Kidney (tissue), 14 donors: Measurements from ENCODE around the gene HARBI1. TPM values are rescaled to one million over a fixed set of nuclear protein-coding genes. Genes with fewer than 3 reads are reported as not detected.

Experiments used
- DNase-seq, 5 donors: peaks; one replicate each; pipeline ENCODE4 v3.0.0-alpha.2; 2013 to 2020
- FAIRE-seq: peaks from 2 replicates; lab custom pipeline; 2012; peaks lifted over from hg19 to GRCh38; lab: Jason Lieb, UNC
- H3K27ac ChIP-seq, 2 donors: one replicate each; pipeline ENCODE4 v1.7.0; 2013; ENCODE audit warnings: low read depth in 2 of 2, low read length in 2 of 2, inconsistent platforms in 1 of 2
- H3K27me3 ChIP-seq: one replicate; pipeline ENCODE4 v1.7.1; 2013; ENCODE audit warnings: low read length, inconsistent platforms; ENCODE audit not compliant: control insufficient read depth, insufficient read depth
- H3K36me3 ChIP-seq, 3 donors: one replicate each; pipeline versions ENCODE4 v1.7.0 to v1.7.1; 2013; ENCODE audit warnings: low read length in 3 of 3, control low read depth in 1 of 3, inconsistent platforms in 1 of 3; ENCODE audit not compliant: insufficient read depth in 3 of 3, control insufficient read depth in 2 of 3
- H3K4me1 ChIP-seq, 3 donors: one replicate each; pipeline versions ENCODE4 v1.7.0 to v1.7.1; 2013; ENCODE audit warnings: low read length in 3 of 3, inconsistent platforms in 1 of 3, low read depth in 1 of 3; ENCODE audit not compliant: control insufficient read depth in 2 of 3, insufficient read depth in 2 of 3
- H3K4me3 ChIP-seq, 3 donors: one replicate each; pipeline versions ENCODE4 v1.7.0 to v1.8.1; 2013; ENCODE audit warnings: low read length in 3 of 3, control low read depth in 1 of 3, inconsistent platforms in 1 of 3
- H3K9ac ChIP-seq, 3 donors: one replicate each; pipeline versions ENCODE4 v1.7.0 to v1.7.1; 2013; ENCODE audit warnings: low read length in 3 of 3, control low read depth in 1 of 3, inconsistent platforms in 1 of 3
- H3K9me3 ChIP-seq, 3 donors: one replicate each; pipeline versions ENCODE4 v1.7.0 to v1.7.1; 2013; ENCODE audit warnings: low read length in 3 of 3, control low read depth in 1 of 3, inconsistent platforms in 1 of 3; ENCODE audit not compliant: control insufficient read depth in 2 of 3, insufficient read depth in 1 of 3
- CTCF ChIP-seq: IDR thresholded peaks from 3 replicates; pipeline ENCODE4 v1.5.1; 2012; ENCODE audit warnings: mild to moderate bottlenecking, moderate library complexity, borderline replicate concordance; ENCODE audit not compliant: insufficient read depth; ENCODE audit errors: extremely low read depth
- intact Hi-C: fragments of 100-400 bp; cut with DNase I; formaldehyde crosslinking; loops from one replicate; pipeline ENCODE4 v1.11.1; 2022
- polyA plus RNA-seq: library from polyadenylated mRNA; stranded (reverse); fragments of 350-450 nt; fragmentation: Illumina TruSeq; extraction: RNeasy Lipid Tissue Mini Kit (QIAGEN cat#74804); gene quantifications from one replicate; pipeline ENCODE4 v1.2.3, GENCODE V29; 2014; ENCODE audit warnings: low read depth, low replicate concordance; ENCODE audit not compliant: insufficient read depth
- total RNA-seq: library from RNA; stranded (reverse); fragmentation: NEBNext Ultra II Directional; extraction: Animal tissue kit (Norgen Biotek cat#: 25700); gene quantifications from one replicate; pipeline ENCODE4 v1.2.1, GENCODE V29; 2021
- donor health status: control.
- donor health status: control.
- donor health status: control.
- donor health status: control.
- donor health status: control.
- donor health status: DM: yes; HTN: yes; CAD: no.
- donor health status: Normal renal cell carcinoma (clear cell type).

The HARBI1 gene
- total and polyA plus RNA-seq, 2 donors from 2014 or later, result 2.5 to 4.0 TPM

- intact Hi-C loops, result no loop called here
- no peak overlapping the region for H3K9ac ChIP-seq
- peaks cover 0 to 12% (median 4%) of the 10 kb centered on the region in 3 donors for H3K4me1 ChIP-seq
- no peaks in the 10 kb centered on the region for H3K9me3 ChIP-seq
- no peak for TF ChIP-seq CTCF
- no peak overlapping the region for H3K27ac ChIP-seq
- no peak for DNase-seq
- H3K27me3 ChIP-seq, result no peaks in the 10 kb centered on the region
- no peak for FAIRE-seq
- H3K36me3 ChIP-seq, result no peaks in the 10 kb centered on the region
- H3K4me3 ChIP-seq, result no peak overlapping the region
Observed at GRCh38 chr11:46612326-46612725, 4.7 kb downstream of the HARBI1 start.

GRCh38 chr11:46611526-46612304, 5.3 kb downstream of the HARBI1 start:
- Histone ChIP-seq H3K4me1 (peaks cover 0 to 10% (median 4%) of the 10 kb centered on the region in 3 donors), H3K27me3 (no peaks in the 10 kb centered on the region), H3K4me3 (no peak overlapping the region), H3K9ac (no peak overlapping the region), H3K9me3 (no peaks in the 10 kb centered on the region), H3K36me3 (no peaks in the 10 kb centered on the region), H3K27ac (no peak overlapping the region)
- TF ChIP-seq CTCF, result no peak
- DNase-seq (no peak), FAIRE-seq (no peak)
- intact Hi-C loops, result no loop called here

GRCh38 chr11:46609386-46609785, 7.6 kb downstream of the HARBI1 start:
- Histone ChIP-seq H3K4me3 (no peak overlapping the region), H3K9me3 (no peaks in the 10 kb centered on the region), H3K27ac (no peak overlapping the region), H3K4me1 (no peaks in the 10 kb centered on the region), H3K9ac (no peak overlapping the region), H3K36me3 (no peaks in the 10 kb centered on the region), H3K27me3 (no peaks in the 10 kb centered on the region)
- no peak for TF ChIP-seq CTCF
- intact Hi-C loops, result no loop called here
- DNase-seq (no peak), FAIRE-seq (no peak)
